Umbilical cord (tissue), 2 donors: Measurements from ENCODE around the gene PPP2R3B. TPM values are rescaled to one million over a fixed set of nuclear protein-coding genes. Genes with fewer than 3 reads are reported as not detected.

Source experiments
- DNase-seq: peaks from one replicate; pipeline ENCODE4 v3.0.0-alpha.2; 2015; ENCODE audit warnings: low spot score
- total RNA-seq: library from RNA; depleted of rRNA; stranded (reverse); fragments of >200 nt; gene quantifications from one replicate; pipeline ENCODE4 v1.2.3, GENCODE V29; 2014; ENCODE audit warnings: low replicate concordance; ENCODE audit not compliant: insufficient read depth

The PPP2R3B gene
- total RNA-seq, 1 donor from 2014 or later: 42.6 TPM

DNA sequence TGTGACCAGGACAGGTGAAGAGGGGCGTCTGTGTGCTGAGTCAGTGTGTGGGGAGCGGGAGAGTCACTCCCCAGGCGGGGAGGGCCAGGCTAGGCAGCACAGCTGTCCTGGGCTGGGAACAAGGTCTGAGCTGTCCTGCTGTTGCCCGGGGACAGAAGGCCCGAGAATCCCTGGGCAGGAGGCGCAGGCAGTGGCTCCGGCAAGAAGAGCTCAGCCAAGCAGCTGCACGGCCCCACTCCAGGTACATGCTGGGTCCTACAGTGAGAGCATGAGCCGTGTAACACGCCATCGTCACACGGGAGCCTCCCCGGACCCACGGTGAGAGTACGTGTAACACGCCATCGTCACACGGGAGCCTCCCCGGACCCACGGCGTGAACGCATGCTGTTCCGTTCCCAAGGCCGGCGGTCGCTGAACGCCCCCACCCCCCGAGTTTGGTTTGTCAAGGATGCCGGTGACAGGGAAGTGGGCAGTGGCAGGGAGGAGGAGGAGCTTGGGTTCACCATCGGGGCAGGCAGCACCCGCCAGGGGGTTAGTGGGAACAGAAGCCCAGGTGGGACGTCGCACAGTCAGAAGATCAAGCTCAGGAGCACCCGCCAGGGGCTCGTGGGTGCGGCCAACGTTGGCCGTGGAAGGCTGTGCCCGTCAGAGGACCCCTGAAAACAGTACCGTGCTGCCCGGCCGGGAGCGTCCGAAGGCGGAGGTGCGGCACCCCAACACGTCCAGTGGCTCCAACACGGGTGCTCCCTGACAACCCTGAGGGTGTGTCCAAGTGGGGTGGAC, 15.6 kb downstream of the PPP2R3B start:
- DNase-seq: no peak

DNA sequence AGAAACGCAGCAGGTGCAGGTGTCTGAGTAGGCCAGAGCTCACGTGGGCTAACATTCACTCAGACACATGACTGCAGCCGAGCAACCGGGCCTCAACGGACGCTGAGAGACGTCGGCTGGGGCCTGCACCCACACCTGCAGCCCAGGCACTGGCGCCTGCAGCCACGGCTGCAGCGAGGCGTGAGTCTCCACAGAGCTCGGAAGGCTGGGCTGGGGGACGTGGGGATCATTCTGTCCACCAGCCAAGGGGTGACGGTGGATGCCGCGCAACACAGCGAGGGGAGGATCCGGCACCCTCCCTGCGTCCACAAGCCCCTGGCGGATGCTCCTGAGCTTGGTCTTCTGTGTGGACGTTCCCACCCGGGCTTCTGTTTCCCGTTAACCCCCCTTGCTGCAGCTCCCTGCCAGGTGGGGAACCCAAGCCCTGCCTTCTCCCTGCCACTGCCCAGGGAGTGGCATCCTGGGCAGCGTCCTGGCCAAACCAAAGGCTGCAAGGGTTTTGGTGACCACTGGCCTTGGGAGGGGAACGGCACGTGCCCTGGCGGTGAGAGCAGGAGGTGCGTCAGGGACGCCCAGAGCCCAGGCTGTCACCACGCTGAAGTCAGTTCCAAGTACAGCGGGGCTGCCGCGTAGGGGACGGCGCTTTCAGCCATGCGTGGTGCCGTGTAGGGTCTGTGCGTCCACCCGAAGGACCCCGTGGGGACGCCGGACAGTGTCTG, 16.3 kb downstream of the PPP2R3B start:
- no peak for DNase-seq

DNA sequence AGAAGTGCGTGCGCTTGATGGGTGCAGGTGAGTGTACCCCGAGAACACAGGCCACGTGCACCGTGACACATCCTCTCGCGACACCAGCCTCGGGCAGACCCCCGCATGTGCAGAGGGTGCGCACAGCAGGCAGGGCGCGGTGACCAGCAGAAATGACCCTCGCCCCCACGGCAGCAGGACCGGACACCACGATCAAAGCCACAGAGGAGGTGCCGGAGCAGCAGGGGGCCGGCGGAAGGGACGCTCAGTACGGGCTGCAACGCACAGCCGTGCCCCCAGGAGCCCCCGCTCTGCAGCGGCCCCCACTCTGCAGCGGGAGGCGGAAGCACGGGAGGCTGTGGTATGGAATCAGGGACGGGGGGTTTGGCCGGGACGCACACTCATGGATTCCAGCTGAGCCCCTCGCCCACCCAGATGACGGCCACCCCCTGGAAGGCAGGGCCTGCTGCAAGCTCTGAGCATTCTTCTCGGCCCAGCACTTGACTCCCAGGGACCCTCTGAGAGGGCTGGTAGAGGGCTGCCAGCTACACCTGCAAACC, 17.1 kb downstream of the PPP2R3B start:
- no peak for DNase-seq

DNA sequence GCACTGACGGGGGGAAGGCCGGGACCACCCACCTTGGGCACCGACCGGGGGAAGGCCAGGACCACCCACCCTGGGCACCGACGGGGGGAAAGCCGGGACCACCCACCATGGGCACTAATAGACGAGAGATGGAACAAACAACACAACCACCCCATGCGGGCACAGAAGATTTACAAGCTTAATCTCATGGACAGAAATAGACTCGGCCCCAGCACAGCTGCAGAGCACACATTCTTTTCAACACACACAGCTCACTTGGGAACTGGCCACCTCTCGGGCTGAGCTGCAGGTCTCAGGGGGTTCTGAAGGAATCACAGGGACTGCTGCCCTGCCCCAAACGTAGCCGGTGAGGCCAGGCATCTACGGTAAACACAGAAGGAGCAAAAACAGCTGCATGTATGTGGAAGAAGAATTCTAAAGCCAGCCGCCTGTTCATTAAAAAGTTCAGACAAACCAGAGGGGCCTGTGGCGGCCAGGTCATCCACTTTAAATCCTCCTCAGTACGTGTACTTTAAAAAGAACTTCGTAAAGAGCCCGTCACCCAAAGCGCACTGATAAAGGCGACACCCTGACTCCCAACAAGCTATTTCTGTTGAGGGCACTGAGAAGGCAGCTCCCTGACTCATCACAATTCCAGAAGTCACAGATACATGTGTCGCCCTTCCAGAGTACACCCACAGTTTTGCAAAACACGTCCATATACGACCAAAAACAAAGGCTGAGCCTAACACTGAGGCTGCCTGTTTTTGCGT, 17.7 kb downstream of the PPP2R3B start:
- no peak for DNase-seq

DNA sequence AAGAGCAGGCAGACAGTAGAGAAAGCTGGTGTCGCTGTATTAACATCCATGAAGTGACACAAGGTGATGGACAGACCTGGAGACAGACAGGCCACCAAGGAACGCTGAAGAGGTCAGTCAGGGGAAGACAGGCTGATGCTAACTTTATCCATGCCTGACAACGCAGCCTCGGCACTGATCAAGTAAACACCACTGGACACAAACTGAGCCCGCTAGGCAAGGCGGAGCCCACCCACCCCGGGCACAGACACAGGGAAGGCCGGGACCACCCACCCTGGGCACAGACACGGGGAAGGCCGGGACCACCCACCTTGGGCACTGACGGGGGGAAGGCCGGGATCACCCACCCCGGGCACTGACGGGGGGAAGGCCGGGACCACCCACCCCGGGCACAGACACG, 18.8 kb downstream of the PPP2R3B start:
- DNase-seq: no peak

DNA sequence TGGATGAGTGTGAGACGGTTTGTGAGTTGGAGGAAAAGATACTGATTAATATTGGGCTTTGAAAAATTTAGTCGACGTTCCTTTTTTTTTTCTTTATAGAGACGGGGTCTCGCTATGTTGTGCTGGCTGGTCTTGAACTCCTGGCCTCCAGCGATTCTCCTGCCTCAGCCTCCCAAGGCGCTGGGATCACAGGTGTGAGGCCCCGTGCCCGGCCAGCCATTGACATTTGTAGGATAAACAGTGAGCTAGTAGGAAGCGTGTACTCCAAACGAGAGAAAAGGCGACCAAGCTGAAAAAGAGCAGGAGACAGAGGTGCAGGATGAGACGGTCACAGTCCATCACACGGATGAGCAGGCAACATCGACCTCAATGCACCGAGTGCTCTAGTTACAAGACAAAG, 19.4 kb downstream of the PPP2R3B start:
- DNase-seq: no peak

DNA sequence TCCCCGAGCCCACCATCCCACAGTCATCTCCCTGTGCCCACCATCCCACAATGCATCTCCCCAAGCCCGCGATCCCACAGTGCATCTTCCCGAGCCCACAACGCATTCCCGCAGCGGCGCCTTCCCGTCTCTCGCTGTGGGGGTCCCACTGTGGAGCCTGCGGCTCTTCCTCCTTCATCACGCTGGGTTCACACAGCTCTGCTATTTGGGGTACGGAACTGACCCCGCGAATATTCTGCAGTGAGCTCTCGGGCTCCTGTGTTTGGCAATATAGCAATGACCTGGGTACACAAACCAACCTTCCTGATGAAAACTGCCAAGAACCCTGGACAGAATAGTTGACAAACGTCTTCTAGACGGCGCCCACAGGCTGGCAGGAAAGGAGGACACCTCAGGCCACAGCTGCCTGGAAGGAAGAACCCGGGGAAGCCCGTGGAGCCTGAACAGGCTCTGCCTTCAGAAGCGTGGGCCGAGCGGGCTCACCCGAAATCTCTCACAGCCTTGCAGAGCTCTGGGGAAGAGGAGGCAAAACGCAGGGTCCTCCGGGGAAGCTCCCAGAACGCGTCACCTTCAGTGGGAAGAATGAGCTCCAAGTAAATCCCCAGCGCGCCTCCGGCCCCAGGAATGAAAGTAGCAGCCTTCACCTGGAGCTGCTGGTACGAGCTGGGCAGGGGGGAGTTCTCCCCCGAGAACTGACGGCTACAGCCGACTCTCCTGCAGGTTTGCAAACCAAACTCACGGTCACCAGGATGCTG, 22.9 kb downstream of the PPP2R3B start:
- no peak for DNase-seq

DNA sequence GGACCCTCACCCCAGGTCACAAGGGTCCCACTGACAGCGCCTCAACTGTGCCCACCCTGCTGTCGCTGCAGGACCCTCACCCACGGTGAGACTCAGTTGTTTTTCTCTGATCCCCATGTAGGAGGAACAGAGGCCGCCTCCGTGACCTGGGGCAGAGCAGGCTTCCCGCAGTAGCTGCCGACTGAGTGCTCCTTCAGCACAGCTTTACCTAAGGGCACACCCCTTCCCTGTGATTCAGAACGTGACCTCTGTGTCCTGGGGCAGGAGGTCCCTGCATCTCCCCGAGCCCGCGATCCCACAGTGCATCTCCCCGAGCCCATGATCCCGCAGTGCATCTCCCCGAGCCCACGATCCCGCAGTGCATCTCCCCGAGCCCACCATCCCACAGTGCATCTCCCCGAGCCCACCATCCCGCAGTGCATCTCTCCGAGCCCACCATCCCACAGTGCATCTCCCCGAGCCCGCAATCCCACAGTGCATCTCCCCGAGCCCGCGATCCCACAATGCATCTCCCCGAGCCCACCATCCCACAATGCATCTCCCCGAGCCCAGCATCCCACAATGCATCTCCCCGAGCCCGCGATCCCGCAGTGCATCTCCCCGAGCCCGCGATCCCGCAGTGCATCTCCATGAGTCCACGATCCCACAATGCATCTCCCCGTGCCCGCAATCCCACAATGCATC, 23.6 kb downstream of the PPP2R3B start:
- DNase-seq: no peak

DNA sequence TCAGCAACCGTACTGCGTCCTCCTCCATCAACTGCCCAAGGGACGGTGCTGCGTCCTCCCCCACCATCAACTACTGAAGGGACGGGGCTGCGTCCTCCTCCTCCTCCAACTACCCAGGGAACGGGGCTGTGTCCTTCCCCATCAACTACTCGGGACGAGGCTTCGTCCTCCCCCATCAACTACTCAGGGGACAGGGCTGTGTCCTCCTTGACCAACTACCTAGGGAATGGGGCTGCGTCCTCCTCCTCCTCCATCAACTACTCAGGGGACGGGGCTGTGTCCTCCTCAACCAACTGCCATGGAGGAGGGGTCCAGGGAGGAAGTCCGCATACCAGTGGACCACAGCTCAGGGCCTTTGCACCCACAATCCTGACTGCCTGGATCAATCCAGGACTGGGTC, 24.4 kb downstream of the PPP2R3B start:
- DNase-seq: no peak

DNA sequence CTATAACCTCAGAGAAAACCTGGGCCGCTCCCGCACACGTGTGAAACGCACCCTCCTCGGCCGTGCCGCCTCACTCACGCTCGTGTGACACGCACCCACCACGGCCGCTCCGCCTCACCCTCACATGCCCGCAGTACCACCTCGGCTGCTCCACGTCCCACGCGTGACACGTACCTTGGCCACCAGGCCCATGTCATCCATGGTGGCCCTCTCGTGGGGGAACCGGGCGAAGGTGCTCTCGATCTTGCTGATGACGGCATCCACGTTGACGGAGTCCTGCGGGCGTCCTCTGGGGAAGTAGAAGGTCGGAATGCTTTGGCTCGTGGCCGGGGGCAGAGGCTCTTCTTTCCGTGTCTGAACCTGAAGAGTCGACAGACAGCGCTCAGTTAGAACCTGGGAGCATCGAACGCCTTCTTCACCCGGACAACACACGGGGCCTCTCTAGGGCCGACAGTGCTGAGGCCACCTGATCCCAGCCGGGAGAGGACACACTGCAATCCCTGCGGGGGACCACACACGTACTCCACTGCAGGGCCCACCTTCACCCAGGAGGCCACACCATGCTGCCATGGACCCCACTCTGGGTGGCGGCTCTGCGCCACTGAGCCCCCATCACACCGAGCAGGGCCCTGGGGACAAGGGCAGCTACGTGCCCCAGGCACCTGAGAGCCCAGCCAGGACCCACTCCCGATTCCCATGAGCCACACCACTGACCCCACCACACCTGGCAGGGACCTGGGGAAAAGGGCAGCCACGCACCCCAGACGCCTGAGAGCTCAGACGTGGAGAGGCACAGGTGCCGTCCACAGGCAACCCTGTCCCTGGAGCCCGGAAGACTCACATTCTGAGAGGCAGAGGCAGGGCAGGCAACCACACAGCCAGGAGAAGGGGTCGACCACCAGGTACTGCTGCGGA, 25.2 kb downstream of the PPP2R3B start:
- no peak for DNase-seq

DNA sequence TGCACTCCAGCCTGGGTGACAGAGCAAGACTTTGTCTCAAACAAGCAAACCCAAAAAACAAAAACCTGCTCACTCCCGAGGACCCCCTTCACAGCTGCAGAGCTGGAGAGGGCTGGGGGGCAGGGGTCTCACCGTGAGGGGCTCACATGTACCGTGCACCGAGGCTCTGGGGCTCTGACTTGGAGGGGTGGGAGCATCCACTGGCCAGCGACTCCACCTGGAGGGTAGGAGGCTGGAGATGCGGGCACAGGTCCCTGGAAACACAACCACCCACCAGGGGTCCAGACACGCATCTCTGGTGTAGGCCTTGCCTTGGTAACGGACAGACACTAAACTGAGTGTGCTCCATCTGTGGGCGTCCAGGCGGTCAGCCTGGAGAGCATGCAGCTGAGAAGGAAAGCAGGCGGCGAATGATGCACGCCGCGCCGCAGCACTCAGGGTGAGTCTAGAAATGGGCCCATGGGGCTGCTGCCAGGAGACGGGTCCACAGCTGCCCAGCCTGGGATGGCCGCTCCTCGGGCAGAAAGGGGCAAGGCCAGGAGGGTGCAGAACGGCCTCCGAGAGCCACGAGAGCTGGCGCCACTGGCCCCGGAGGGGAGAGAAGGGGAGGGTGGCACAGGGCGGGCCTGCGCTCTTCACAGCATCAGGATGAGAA, 26.1 kb downstream of the PPP2R3B start:
- no peak for DNase-seq

DNA sequence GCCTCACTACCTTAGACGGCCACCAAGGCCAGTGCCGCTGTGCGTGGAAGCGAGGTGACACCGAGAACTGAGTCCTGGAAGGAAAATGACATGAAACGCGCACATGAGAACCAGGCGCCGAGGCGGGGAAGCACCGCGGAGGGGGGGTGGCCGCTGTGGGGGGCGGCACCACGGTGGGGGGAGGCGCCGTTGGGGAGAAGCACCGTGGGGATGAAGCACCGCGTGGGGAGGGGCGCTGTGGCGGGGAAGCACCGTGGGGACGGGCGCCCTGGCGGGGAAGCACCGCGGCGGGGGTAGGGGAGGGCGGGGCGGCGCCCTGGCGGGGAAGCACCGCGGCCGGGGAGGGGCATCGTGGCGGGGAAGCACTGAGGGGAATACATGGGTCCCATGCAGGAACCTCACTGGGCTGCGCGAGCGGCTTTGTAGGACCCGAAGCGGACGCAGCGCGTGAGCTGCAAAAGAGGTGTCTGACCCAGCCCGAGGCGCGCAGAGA, 28.0 kb downstream of the PPP2R3B start:
- DNase-seq: no peak

DNA sequence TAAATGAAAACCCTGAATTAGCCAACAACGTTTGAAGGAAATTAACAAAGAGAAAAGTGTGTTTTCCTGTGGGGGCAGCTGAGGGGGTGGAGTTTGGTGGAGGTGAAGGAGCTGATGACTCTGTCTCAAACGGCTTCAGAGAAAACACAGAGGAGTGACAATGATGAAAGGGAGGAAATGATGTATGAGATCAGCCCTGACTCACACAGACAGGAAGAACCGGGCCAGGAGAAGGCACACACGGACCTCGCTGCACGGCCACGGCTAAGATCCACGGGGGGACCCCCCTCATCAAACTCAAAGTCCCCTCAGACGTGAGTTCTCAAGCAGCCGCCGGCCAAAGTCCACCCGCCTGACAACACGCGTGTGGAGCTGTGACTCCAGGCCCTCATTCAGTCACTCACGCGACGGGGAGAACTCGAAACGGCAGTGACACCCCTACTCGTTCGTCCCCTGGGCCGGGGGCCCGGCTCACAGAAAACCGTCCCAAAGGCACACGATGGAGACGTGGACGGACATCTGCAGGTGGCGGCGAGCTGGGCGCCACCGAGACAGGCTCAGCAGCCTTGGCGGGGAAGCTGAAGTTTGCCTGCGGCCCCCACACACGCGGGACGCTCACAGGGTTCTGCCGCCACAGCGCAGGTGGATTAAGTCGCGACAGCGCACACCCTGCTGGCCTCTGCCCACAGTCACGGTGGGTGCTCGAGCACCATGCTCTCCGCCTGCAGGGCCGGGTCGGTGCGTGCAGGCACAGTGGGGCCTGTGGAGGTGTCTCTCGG, 28.8 kb downstream of the PPP2R3B start:
- no peak for DNase-seq

DNA sequence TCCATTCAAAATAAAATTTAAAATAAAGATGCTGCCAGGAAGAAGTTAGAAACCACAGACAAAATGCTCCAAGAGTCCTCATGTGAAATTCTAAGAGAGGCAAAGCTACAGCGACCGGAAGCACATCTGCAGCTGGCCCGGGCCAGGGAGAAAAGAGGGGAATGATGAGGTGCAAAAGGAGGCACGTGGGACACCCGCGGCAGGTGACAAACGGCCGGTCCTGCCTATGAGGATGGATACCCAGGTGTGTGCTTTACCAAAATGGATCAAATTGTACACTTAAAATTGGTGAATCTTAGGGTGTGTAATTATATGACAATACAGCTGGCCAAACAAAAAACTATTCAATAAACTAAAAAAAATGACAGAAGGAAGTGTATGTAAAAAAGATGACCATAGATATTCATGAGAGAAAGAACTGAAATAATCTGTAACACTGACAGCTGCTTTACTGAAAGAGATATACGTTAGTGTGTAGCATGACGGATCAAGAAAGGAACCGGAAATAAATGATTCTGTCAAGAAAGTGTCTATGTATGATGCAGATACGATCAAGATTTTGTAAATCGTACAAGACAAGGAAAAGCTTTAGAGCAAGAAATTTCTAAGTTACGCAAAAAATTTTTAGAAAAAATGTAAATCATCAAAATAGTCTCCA, 29.5 kb downstream of the PPP2R3B start:
- no peak for DNase-seq

DNA sequence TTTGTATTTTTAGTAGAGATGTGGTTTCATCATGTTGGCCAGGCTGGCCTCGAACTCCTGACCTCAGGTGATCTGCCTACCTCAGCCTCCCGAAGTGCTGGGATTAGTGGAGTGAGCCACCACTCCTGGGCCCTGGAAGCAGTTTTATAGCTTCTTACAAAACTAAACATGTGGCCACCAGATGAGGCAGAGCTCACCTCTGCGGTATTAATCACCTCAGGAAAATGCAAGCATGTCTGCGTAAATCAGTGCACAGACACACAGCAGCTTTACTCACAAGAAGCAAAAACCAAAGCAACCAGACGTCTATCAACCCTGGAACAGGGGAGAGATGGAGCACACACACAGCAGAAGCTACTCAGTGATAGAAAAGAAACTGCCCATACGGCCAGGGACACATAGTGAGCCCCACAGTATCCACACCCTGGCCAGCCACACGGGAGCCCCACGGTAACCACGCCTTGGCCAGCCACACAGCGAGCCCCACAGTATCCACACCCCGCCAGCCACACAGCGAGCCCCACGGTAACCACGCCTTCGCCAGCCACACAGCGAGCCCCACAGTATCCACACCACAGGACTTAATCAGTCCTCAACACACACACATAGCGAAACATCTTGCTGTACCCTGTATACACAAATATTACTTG, 30.2 kb downstream of the PPP2R3B start:
- DNase-seq: no peak

DNA sequence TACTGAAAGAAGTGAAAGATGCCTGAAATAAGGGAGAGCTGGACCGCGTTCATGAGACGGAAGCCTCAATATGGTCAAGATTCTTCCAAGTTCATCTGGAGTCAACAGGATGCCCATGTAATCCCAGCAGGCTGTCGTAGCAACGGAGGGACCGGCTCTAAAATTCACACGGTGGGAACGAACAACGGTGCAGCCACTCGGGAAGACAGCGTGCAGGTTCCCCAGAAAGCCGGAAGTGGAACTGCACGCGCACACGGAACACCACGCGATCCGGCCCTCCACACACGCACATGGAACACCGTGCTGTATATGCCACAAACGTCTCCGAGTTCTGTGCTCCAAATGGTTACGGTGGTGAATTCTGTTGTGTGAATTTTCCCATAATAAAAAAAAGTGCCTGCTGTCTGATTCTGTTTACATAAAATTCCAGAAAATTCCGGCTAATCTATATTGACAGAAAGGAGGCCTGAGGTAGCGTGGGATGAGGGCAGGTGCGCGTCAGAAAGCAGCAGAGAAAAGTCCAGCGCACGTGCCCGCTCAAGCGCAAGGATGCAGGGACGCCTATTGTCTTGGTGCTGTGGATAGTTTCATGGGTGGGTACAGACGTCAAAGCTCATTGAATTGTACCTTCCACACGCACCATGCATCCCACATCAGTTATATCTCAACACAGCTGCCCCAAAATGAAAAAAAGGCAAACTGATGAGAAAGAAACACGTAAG, 31.2 kb downstream of the PPP2R3B start:
- DNase-seq: no peak
